Activated CD4-positive, alpha-beta T cell treated with anti-CD3 and anti-CD28 coated beads, Interleukin-2, amount 50 U/mL, for 4 hours (primary cell): ENCODE data around the gene VAC14.
"Not testable (repeated sequence)": the region's sequence is repeated elsewhere in the genome, so short reads cannot be mapped to it uniquely, and the experiment has no call there.

Source experiments
- DNase-seq, 2 experiments: peaks; one replicate each; pipeline ENCODE4 v3.0.0-alpha.2; 2020

Gene VAC14

DNA sequence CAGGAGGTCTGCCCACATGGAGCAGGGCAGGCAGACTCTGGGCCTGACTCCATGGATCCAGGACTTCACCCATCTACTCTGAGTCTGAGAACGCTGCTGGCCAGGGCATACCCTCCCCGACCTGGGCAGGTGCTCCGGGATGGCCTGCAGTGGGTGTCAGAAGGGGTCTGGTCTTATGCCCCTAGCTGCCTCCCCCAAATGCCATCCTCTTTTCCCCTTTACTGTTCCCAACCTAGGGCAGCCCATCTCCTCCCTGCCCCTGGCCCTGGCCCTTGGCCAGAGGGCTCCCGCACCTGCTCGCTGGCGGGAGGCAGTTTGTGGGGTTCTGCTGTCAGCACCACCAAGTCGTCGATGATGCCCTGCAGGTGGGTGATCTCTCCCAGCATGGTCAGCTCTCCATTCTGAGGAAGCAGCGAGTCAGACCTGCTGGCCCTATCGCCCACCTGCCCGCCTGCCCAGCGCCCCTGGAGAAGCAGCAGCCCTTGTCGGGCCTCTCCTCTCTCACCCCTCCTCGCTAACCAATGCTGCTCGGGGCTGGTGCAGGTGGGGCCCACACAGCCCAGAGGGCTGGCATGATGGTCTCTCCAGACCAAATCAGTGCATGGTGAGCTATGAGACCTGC lies 123.3 kb downstream of the VAC14 start:
- DNase-seq: no peak

DNA sequence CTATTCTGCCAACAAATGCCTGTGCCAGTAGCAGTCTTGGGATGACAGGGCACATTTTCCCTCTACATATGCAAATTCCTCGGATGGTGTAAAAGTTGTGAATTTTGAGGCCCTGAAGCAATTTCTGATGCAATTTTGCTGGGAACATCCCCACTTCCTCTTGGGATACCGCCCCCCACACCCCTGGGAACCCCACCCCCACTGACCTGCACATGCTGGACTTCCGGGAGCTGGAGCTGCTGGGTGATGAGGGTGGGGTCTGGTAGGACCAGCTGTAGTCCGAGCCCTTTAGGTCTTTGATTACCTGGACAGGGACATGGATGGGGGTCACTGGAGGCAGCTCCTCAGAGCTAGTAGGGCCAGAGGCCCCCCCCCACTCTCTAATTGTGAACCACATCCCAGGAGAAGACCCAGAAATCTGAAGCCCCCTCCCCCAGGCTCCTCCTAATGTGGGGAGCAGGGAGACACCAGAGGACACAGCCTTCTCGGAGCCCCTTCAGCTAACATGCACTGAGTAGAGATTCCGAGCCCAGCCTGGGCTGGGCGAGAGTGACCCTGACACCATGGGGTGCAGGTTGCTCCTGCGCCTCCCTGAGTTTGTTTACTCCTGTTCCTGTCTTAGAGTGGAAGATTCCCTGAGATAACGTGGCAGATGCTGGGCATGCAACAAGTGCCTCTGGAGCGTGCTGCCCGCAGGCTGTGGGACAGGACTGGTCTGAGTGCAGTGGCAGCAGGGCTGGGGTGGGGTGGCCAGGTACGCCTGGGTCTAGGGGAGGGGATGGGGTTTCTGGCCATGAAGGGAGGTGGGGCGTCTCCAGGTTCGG lies 124.1 kb downstream of the VAC14 start:
- DNase-seq: no peak

DNA sequence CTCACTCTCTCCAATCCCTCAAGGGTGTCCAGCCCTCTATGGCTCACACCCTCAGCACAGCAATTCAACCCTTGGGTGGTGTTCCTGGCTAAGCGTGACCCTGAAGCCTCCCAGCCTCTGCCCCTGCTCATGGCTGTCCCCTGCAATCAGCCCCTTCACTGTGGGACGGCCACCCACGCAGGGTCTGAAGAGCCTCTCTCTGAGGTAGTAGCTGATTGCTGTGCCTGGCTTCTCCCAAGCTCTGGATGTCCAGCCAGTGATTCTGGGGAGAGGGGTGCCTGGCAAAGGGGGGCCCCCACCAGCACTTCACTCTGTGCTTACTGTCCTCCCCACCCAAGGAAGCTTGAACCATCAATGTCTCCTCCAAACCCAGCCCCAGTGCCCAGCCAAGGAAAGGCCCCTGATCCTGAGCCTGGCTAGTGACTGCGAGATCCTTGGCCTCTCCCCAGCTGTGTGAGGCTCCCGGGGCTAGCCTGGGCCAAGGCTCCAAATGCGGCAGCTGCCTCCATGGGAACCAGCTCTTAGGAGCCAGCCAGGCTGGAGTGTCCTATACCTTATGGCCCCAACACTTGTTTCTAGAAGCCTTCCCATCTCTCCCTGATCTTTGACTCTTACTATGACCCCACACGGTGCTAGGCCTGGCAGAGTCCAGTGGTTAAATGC lies 125.0 kb downstream of the VAC14 start:
- DNase-seq: no peak

DNA sequence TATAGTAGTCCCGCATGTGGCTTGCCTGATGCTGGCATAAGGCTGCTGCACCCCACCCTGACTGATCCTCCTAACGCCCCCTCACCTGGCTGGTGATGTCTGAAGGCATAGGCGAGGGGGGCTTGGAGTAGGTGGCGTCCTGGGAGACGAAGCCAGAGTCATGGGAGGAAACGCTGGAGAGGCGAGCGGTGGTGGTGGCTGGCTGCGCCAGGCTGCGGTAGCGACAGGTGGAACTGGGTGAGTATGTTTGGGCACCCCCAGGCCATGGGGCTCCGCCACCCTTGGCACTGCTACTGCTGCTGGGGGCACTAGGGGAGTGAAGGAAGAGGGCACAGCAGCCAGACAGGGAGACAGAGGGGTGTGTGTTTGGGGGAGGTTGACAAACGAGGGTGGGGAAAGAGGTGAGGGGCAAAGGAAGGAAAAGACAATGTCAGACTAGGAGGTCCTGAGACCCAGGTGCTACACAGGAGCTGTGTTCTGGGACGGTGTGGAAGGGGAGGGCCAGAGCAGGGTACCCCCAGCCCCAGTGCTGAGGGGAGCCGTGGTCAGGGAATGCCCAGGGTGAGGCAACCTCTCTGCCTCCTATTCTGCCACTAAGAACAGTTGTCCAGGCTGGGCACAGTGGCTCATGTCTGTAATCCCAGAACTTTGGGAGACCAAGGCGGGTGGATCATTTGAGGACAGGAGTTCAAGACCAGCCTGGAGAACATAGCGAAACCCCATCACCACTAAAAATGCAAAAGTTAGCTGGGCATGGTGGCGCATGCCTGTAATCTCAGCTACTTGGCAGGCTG lies 126.5 kb downstream of the VAC14 start:
- no peak for DNase-seq

DNA sequence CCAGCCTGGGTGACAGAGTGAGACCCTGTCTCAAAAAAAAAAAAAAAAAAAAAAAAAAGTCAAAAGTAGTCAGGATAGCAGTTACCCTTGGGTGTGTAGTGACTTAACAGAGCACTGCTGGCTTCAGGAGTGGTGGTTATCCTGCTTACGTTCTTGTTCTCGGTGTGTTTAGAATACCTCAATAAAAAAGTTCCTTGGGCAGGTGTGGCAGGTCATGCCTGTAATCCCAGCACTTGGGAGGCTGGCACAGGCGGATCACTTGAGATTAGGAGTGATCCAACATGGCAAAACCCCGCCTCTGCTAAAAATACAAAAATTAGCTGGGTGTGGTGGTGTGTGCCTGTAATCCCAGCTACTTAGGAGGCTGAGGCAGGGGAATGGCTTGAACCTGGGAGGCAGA lies 130.0 kb downstream of the VAC14 start:
- DNase-seq: not testable (repeated sequence)

DNA sequence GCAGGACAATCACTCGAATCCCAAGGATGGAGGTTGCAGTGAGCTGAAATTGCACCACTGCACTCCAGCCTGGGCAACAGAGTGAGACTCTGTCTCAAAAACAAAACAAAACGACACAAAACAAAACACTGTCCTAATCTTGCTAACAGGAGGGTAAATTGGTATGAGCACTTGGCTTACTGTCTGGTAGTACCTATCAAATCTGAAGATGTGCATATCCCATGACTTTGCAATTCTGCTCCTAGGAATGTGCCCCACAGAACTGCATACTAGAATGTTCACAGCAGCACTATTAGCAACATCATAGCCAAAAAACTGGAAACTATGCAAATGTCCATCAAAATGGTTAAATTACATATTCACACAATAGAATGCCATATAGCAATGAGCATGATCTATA lies 130.8 kb downstream of the VAC14 start:
- no peak for DNase-seq

DNA sequence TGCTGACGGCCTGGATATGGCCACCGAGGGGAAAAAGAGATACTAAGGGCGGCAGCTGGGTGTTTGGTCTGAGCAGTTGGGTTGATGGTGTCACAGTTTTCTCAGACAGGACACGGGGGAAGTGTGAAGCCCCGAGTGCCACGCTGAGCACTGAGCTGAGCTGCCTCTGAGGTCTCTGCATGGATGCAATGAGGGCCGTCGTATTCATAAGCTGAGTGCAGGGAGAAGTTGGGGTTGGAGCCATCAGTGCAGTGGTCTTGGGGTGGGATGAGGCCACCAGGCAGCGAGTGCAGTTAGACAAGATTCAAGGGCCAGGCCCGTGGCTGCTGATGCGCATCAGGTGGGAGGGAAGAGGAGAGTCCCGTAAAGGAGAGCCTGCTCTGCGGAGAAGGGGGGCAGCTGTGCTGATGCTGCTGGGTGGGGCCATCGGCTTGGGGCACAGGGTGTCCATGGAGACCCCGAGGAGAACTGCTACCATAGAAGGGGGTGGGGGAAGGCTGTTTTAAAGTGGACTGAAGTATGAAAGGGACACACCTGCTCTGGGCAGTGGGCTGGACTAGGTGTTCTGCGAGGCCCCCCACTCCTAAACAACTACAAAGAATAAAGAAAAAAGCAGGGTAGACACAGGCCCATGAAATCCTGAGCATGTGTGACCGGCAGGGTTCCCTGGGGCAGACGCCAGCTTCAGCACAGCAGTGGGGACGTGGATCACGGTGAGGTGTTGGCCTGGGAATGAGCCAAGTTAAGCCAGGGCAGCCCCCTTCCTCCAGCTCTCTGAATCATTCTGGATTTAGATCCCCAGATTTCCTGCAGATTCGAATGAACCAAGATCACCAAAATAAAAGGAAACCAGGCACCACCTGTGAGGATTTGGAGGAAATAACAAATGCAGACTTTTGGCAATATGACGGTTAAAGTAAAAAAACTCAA lies 134.9 kb downstream of the VAC14 start:
- DNase-seq: no peak

DNA sequence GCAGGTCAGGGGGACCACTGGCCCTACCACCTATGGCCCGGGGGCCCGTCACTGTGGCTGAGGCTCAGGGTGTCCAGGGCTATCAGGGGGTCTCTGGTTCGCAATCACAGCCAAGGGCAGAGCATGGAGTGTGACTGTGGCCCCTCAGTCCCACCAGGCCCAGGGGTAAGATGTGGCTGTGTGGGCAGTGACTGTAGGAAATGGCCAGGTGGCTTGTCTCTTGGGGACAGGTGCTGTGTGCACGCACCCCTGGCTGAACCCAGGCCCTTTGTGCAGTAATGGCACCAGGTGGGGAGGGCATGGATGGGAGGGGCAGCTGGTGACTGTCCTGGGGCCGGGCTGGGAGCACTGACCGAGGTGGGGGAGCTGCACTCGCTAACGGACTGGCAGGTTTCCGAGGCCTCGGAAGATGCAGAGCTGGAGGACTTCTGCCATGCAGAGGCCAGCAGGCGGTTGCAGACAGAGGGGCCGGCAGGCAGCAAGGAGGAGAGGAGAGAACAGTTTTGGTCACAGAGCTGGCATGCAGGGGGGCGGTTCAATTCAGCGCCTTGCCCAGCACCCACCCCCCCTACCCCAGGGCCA lies 135.8 kb downstream of the VAC14 start:
- no peak for DNase-seq

DNA sequence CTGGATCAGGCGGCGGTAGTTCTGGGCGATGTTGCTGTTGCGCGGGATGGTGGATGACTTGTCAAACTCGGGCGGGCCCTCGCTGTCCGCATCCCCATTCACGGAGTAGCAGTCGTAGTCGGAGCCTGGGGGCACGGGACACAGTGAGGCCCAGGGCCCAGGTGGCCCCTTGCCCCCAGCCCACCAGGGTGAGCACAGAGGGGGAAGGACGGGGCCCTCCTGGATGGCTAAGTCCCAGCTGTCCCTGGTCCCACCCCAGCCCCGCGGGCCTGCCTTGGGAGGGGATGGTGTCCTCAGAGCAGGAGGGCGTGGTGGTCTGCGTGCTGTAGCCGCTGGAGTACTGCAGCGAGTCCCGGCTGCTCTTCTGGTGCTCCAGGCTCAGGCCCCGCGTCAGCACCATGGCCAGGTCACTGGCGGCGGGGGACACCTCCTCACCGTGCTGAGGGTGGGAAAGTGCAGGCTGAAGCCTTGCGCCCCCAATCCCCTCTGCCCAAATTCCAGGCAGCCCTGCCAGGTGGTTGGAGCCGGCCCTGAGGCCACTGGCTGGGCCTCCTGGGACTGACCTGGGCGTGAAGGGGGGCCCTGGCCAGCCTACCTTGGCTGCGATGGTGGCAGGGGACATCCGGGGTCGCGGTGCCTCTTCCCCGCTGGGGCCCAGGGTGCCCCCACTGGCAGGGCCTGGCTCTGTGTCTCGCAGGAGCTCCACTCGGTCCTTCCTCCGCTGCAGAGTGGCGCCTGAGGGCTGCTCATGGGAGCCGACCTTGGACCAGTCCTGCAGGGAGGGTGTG lies 136.4 kb downstream of the VAC14 start:
- no peak for DNase-seq

DNA sequence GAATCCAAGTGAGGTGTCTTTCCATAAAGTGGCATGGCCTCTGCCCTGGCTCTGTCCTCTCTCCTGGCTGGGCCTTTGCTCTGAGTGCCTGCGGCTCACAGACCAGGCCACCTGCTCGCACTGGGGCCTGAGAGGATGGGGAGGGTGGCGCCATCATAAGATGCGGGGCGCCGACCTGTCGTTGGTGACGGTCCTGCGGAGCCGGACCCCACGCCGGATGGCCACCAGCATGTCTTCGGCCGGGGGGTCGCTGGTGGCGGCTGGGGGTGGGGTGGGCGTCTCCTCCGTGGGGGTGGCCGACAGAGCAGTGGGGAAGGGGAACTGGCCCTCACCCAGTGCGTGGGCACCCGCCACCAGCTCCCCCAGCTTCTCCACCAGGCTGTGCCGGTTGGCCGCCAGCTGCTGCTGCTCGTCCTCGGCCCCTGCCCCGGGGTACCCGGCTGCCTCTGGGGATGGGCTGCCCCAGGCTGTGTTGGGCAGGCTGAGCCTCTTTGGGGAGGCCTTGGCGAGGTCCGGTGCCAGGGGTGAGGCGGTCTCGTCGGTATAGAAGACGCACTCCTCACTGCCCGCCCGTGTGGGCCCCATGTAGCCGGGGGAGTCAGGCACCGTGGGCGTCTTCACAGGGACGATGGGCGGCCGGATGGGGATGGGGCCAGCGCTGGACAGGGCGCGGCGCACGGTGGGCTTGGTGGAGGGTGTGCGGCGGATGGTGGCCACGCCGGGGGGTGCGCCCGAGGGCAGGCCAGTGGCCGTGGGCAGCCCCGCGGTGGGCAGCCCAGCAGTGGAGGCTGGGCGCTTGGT lies 137.2 kb downstream of the VAC14 start:
- no peak for DNase-seq

DNA sequence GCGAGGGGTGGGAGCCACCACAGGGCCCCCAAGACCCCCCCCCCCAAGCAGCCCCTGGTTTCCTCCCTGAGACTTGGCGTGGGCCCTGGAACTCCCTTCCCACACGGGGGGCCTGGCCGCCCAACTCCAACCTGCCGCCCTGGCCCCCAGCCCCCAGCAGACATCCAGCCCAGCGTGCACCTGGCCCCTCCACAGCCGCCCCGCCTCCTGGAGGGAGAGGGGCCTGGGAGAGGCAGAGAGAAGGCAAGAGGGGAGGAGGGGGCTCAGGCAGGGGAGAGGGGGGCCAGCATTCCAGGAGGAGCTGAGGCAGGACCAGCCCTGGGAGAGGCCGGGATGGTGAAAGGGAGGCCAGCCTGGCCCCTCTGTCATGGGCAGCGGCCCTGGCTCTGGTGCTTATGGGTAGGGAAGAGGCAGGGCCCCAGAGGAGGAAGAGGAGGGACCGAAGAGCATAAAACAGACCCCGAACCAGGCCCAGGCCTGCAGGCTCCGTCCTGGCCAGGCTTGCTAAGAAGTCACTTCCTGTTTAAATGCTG lies 137.9 kb downstream of the VAC14 start:
- no peak for DNase-seq

DNA sequence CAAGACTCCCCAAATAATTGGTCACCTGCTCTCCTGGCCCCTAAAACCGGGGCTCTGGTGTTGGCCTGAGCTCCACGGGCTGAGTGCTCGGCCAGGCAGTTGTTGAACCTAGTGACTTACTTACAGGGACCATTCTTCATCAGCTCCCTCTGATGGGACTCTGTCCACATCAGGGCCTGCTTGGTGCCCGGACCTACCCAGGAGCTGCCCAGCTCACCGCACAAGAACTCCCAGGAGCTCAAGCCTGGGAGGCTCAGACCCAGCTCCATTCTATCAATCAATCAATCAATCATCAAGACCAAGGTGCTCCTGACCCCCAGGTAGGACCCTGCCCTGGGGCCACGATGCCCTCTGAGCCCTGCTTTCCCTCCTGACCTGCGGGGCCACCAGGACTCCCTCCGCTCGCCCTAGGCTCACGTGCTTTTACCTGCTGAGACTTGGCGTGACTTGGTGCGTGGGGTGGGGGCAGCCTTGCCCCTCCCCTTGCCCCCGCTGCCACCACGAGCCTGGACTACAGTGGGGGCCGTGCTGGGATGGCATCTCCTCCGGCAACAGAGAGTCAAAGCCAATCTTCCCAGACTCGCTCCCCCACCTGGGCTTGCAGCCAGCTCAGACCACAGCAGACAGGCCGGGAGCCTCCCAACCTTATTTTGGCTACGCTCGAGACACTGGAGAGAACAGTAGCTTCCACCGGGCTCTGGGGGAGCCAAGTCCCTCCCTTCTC lies 138.9 kb downstream of the VAC14 start:
- DNase-seq: no peak

DNA sequence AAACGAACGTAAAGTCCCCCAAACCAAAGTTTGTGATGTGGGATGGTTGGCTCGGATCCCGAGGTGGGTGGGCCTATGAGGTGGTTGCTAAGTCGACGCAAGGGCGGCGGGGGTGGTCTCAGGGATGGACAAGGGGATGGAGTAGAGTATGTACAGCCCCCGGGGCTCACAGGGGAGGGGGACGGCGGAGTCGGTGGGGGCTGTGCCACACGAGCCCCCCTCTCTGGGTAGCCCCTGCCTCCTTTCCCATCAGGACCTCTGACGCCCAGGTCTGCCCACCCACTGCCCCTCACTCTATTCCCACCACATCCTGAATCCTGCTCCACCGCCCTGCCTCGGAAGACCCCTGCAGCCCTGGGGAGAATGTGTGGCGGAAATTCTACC lies 139.4 kb downstream of the VAC14 start:
- DNase-seq: no peak

DNA sequence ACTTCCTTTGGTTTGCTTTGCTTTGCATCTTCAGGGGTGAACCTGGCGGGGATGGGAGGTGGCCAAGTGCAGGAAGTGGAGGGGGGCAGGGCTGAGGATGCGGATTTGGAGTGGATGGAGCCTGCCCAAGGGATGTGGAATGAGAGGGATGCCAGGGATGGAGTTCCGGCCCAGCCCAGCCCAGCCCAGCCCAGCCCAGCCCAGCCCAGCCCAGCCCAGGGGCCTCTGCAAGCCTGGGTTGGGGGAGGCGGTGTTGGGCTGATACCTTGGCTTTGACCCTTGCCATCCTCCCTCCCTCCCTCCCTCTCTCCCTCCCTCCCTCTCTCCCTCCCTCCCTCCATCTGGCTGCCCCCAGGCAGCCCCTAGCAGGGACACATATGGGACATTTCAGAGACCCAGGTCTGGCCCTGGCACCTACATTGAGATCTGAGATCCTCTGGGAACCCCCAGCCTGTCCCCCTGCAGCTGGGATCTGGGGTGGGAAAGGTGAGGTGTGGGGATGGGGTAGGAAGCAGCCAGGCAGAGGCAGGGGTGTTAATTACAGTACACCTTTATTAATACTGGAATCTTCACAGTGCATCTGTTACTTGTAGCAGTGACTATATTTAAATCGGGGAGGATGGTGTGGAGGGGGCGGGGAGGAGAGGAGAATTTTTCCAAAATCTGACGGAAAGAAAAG lies 140.1 kb downstream of the VAC14 start:
- no peak for DNase-seq

DNA sequence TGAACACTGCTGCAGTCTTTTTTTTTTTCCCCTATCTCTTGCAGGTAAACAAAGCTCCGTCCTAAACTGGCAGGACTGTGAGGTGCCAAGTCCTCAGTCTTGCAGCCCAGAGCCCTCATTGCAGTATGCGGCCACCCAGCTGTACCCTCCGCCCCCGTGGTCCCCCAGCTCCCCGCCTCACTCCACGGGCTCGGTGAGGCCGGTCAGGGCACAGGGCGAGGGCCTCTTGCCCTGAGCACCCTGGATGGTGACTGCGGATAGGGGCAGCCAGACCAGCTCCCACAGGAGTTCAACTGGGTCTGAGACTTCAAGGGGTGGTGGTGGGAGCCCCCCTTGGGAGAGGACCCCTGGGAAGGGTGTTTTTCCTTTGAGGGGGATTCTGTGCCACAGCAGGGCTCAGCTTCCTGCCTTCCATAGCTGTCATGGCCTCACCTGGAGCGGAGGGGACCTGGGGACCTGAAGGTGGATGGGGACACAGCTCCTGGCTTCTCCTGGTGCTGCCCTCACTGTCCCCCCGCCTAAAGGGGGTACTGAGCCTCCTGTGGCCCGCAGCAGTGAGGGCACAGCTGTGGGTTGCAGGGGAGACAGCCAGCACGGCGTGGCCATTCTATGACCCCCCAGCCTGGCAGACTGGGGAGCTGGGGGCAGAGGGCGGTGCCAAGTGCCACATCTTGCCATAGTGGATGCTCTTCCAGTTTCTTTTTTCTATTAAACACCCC lies 140.8 kb downstream of the VAC14 start:
- no peak for DNase-seq

DNA sequence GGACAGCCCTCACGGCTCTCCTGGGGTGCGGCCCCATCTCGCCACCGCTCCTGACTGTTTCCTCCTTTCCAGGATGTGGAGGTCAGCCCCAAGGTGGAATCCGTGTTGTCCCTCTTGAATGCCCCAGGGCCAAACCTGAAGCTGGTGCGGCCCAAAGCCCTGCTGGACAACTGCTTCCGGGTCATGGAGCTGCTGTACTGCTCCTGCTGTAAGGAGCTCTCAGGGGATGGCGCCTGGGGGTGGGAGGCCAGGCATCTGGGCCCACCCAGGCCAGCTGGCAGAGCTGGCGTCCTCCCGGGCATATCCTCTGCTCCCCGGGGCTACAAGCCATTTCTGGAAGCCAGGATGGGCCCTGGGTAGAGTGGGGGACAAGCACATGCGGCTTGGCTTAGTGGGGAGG lies 141.4 kb downstream of the VAC14 start:
- no peak for DNase-seq

DNA sequence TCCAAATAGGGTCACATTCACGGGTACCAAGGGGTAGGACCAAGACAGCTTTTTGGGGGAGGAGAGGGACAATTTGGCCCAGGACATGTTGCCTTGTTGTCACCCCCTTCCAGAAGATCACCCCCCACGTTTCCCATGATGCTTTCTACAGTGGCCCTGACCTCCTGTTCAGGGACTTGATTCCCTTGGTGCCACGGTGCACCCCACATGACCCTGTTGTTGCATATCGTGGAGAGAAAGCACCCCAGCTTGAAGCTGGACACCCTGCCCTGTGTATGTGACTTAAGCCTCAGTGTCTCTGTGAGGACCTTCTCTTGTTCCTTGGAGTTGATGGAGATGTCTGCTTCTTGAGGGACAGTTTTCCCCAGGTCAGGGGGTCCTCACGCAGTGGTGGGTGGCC lies 142.0 kb downstream of the VAC14 start:
- no peak for DNase-seq

DNA sequence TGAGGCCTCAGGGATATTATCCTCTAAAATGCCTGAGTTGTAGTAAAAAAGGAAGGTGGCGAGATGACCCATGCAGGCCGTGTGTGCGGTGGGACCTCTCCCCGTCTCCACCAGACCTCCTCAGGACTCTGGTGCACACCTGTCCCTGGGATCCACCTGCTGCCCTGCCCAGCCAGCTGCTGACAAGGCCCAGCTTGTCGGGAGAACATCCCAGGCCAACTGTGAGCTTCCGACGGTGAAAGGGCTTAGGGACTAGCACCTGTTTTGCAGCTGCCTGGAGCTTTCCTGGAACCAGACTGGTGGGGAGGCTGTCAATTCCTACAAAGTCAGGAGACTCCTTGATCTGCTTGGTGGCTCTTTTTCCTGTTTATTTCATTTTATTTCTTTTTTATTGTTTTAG lies 143.0 kb downstream of the VAC14 start:
- no peak for DNase-seq
